GM21526 (cell line): Measurements from ENCODE around the gene MAP3K7.
A peak's percentile ranks its signal among the peaks of the same experiment; 100 is the strongest.

Source experiments
- ATAC-seq: cut with Tn5 transposase; IDR thresholded peaks from one replicate; pipeline ENCODE4 v1.9.1; 2021; ENCODE audit warnings: moderate library complexity; ENCODE audit not compliant: unreplicated experiment, low FRiP score

The MAP3K7 gene

GRCh38 chr6:90490030-90490716 is 96.7 kb downstream of the MAP3K7 start:
- ATAC-seq = no peak

GRCh38 chr6:90488816-90489215 is 98.1 kb downstream of the MAP3K7 start:
- no peak for ATAC-seq

- ATAC-seq = peak; percentile 64
These were observed 101.1 kb downstream of the MAP3K7 start for GRCh38 chr6:90485635-90486277.

- no peak for ATAC-seq
These were observed 102.0 kb downstream of the MAP3K7 start for GRCh38 chr6:90484903-90485302.

DNA sequence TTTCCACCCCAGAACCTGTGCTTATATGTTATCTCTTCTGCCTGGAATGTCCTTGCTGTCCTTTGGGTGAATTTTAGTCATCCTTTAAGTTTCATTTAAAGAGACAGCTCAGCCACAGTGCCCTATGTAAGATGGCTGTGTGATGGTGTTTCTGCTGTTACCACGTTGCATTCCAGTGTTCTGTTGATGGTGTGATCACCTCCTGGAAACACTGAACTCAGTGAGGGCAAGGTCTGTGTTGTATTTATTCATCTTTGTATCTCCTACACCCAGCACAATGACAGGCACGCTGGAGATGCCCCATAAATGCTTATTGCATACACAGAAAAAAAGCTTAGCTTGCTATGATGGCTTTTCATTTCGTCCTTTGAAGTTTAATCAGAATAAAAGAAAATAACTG is 102.5 kb downstream of the MAP3K7 start:
- ATAC-seq = no peak

GRCh38 chr6:90483956-90484355 is 102.9 kb downstream of the MAP3K7 start:
- ATAC-seq = no peak

- no peak for ATAC-seq
These were observed 103.6 kb downstream of the MAP3K7 start for GRCh38 chr6:90483116-90483839.

DNA sequence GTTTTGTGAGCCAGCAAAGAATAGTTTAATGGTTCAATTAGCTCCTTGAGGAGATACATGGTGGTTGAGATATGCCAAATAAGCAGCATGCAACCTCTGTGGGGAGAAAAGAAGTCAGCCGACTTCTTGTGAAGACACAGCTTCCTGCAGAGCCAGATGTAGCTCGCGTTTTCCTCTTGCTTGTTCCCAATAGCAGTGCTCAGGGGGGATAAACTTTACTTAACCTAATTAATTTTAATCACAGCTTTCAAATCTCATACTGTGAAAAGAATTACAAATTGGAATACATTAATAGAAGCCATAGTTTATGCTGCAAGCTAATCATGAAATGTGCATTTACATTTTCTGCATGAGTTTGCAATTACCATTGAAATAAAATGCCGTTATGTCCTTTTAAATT is 106.2 kb downstream of the MAP3K7 start:
- ATAC-seq = no peak

- ATAC-seq = no peak
These were observed 107.3 kb downstream of the MAP3K7 start for GRCh38 chr6:90479603-90479926.

GRCh38 chr6:90478789-90479602 is 107.9 kb downstream of the MAP3K7 start:
- peak; percentile 81 for ATAC-seq

DNA sequence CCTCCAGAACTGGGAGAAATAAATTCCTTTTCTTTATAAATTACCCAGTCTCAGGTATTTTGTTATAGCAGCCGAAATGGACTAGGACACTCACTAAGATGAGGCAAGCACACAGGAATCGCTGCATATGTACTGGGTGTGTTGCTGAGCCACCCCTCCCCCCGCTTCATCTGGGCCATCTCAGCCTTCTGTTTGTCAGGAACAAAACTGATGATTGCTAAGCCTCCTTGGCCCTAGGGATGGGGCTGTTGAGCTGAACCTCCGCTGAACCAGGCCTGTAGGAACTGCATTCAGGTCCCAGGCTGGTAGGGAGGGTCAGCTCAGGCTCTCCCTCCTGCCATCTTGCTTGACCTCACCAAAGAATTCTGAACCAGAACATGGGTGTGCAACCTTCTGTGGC is 108.6 kb downstream of the MAP3K7 start:
- no peak for ATAC-seq

DNA sequence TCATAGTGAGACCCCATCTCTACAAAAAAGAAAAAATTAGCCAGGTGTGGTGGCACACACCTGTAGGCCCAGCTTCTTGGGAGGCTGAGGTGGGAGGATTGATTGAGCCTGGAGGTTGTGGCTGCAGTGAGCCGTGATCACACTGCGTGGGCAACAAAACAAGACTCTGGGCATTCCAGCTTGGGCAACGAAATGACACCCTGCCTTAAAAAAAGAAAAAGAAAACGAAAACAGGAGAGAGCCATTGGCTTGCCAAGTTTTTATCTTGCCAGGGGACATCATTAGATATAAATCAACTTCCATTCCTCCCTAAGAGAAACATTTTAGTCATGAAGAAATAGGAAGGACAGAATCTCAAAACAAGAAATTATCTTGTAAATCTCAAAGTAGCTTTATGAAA is 109.5 kb downstream of the MAP3K7 start:
- ATAC-seq = no peak

DNA sequence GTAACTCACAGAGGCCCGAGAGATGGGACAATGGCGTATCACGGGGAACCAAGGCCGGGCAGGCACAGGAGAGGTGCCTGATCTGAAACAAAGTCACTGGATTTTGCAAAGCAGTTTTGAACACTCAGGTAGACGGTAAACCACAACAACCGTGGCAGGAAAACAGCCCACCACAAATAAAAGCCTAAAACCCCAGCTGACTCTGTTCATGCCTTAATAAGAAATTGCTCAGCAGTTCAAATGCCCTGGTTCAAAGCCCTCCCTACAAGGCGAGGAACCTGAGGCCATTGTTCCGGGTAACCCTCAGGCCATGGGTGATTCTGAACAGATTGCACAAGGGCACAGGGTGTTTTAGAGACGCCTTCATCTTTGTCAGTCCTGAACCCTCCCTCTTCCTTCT is 114.2 kb downstream of the MAP3K7 start:
- ATAC-seq = no peak

- no peak for ATAC-seq
These were observed 115.6 kb downstream of the MAP3K7 start for GRCh38 chr6:90471263-90471662.

GRCh38 chr6:90469906-90470305 is 117.0 kb downstream of the MAP3K7 start:
- ATAC-seq = no peak

DNA sequence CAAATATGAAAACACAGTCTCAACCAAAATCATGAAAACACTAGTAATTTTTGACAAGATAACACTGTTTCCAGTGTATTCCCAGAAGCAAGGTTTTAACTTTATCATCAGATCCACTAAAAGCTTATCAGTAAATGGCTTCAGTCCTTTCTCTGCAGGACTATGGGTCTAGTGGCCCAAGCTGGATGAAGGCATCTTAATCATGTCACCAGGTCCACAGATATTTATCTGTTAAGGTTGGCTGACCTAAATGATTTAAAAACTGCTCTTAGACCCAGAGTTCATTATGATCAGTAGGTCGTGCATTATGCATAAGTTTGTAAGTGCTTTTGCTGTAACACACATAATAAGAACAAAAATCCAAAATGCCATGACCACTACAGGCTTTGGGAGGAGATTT is 118.0 kb downstream of the MAP3K7 start:
- no peak for ATAC-seq

DNA sequence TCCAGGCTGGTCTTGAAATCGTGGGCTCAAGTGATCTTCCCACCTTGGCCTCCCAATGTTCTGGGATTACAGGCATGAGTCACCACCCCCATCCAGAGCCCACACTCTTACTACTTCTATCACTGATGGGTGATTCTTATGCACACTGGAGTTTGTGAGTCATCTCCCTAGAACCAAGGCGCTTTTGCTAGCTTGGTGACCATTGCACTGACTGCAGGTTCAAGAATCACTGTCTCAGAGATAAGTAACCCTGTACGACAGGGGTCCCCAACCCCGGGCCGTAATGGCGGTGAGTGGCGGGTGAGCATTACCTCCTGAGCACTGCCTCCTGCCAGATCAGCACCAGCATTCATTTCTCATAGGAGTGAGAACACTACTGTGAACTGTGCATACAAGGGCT is 118.8 kb downstream of the MAP3K7 start:
- no peak for ATAC-seq

GRCh38 chr6:90467546-90467945 is 119.3 kb downstream of the MAP3K7 start:
- no peak for ATAC-seq

GRCh38 chr6:90466154-90466940 is 120.5 kb downstream of the MAP3K7 start:
- ATAC-seq = no peak

- ATAC-seq = no peak
These were observed 121.2 kb downstream of the MAP3K7 start for GRCh38 chr6:90465686-90466085.
